HCT116 (cell line): Measurements from ENCODE around the gene CCND1. TPM values are rescaled to one million over a fixed set of nuclear protein-coding genes. Genes with fewer than 3 reads are reported as not detected.
A peak's percentile ranks its signal among the peaks of the same experiment; 100 is the strongest.

ENCODE experiments used
- ATAC-seq: fragments of 200-7000 bp; cut with Tn5 transposase; 2 replicates; pipeline ENCODE4 v1.9.1; 2020; ENCODE audit warnings: mild to moderate bottlenecking, moderate library complexity
- BruUV-seq: library from RNA; stranded (reverse); fragments of 400-500 nt; replicated peaks from 2 replicates; lab custom pipeline; 2021; lab: Mats Ljungman, UMichigan
- CTCF ChIA-PET: fragments of 300-600 bp; sonication (Branson Sonifier 250); formaldehyde crosslinking; loops from one replicate; lab custom pipeline; 2021; ENCODE audit warnings: antibody characterized with exemption; lab: Charles Lee
- POLR2A ChIA-PET: fragments of 300-600, 350-600 bp; sonication (Branson Sonifier 250); formaldehyde crosslinking; loops from one replicate; lab custom pipeline; 2021; ENCODE audit warnings: antibody characterized with exemption; lab: Charles Lee
- RAD21 ChIA-PET, 2 experiments: fragments of 300-600 bp; sonication (Branson Sonifier 250); formaldehyde crosslinking; loops; one replicate each; lab custom pipeline; 2023; ENCODE audit warnings: low total read pairs in 2 of 2; ENCODE audit not compliant: uncharacterized antibody in 2 of 2, unreplicated experiment in 2 of 2, low non-redundant PET in 1 of 2; lab: Charles Lee
- DNase-seq: peaks from one replicate; pipeline ENCODE4 v3.0.0-alpha.2; 2010; ENCODE audit warnings: low read depth, low spot score
- H2AFZ ChIP-seq: fragments of 200-600 bp; shearing (Covaris generic), sonication (generic); 2 replicates; pipeline ENCODE4 v1.6.1; 2017; ENCODE audit warnings: low read depth, mixed run types, mixed read lengths, antibody characterized with exemption, low read length; ENCODE audit not compliant: poor library complexity, severe bottlenecking
- H3K27ac ChIP-seq: 2 replicates; pipeline ENCODE4 v1.5.1; 2012; ENCODE audit warnings: low read depth, low read length
- H3K27me3 ChIP-seq: fragments of 200-600 bp; sonication (generic); 2 replicates; pipeline ENCODE4 v1.6.1; 2016; ENCODE audit warnings: mixed run types, low read length, mixed read lengths; ENCODE audit not compliant: insufficient read depth
- H3K36me3 ChIP-seq, 2 experiments: fragments of 200-500 bp in 1 of 2; fragments of 200-600 bp in 1 of 2; sonication (Bioruptor generic) in 1 of 2; sonication (generic) in 1 of 2; 2 replicates each; pipeline versions ENCODE4 v1.5.1 to v1.6.1; 2014 to 2016; ENCODE audit warnings: low read length in 2 of 2, inconsistent platforms in 1 of 2, mixed read lengths in 1 of 2, mixed run types in 1 of 2; ENCODE audit not compliant: insufficient read depth in 2 of 2, control insufficient read depth in 1 of 2
- H3K4me1 ChIP-seq, 2 experiments: fragments of 200-600 bp in 1 of 2; sonication (generic) in 1 of 2; 2 replicates each; pipeline versions ENCODE4 v1.5.1 to v1.6.1; 2012 to 2017; ENCODE audit warnings: low read length in 2 of 2, inconsistent platforms in 1 of 2, mild to moderate bottlenecking in 1 of 2, mixed read lengths in 1 of 2, mixed run types in 1 of 2, moderate library complexity in 1 of 2; ENCODE audit not compliant: insufficient read depth in 2 of 2, control insufficient read depth in 1 of 2
- H3K4me2 ChIP-seq: fragments of 200-600 bp; sonication (generic); 2 replicates; pipeline ENCODE4 v1.6.1; 2017; ENCODE audit warnings: mixed run types, low read length, mixed read lengths
- H3K4me3 ChIP-seq, 2 experiments: fragments of 200-600 bp in 1 of 2; sonication (generic) in 1 of 2; replicated peaks in 1 of 2; 2 replicates each; pipeline ENCODE4 v1.5.1; 2011 to 2016; ENCODE audit warnings: low read length in 2 of 2, control low read depth in 1 of 2, low read depth in 1 of 2, mild to moderate bottlenecking in 1 of 2, mixed read lengths in 1 of 2, mixed run types in 1 of 2
- H3K79me2 ChIP-seq: fragments of 200-600 bp; sonication (generic); 2 replicates; pipeline ENCODE4 v1.6.1; 2017; ENCODE audit warnings: mild to moderate bottlenecking, mixed run types, low read length, moderate library complexity, mixed read lengths; ENCODE audit not compliant: insufficient read depth
- H3K9ac ChIP-seq: fragments of 200-600 bp; sonication (generic); 2 replicates; pipeline ENCODE4 v1.6.1; 2016; ENCODE audit warnings: low read length, mixed read lengths
- H3K9me2 ChIP-seq: fragments of 200-600 bp; sonication (generic), shearing (Covaris generic); 2 replicates; pipeline ENCODE4 v1.6.1; 2017; ENCODE audit warnings: mixed run types, mild to moderate bottlenecking, moderate library complexity; ENCODE audit not compliant: insufficient read depth
- H3K9me3 ChIP-seq, 2 experiments: fragments of 200-500 bp in 1 of 2; fragments of 200-600 bp in 1 of 2; sonication (Bioruptor generic) in 1 of 2; sonication (generic) in 1 of 2; 2 replicates each; pipeline ENCODE4 v1.6.1; 2014 to 2017; ENCODE audit warnings: low read length in 2 of 2, mixed read lengths in 2 of 2, inconsistent platforms in 1 of 2, low read depth in 1 of 2, mild to moderate bottlenecking in 1 of 2, mixed run types in 1 of 2, moderate library complexity in 1 of 2; ENCODE audit not compliant: control insufficient read depth in 1 of 2, insufficient read depth in 1 of 2
- H4K20me1 ChIP-seq: fragments of 200-600 bp; sonication (generic), shearing (Covaris generic); 2 replicates; pipeline ENCODE4 v1.6.1; 2017; ENCODE audit warnings: mixed run types, mild to moderate bottlenecking, moderate library complexity; ENCODE audit not compliant: insufficient read depth
- CBX3 ChIP-seq: IDR thresholded peaks from 2 replicates; pipeline ENCODE4 v1.6.1; 2012; ENCODE audit warnings: low read depth
- CEBPB ChIP-seq: IDR thresholded peaks from 2 replicates; pipeline ENCODE4 v1.6.1; 2012; ENCODE audit warnings: low read depth
- ELF1 ChIP-seq: IDR thresholded peaks from 2 replicates; pipeline ENCODE4 v1.6.1; 2012; ENCODE audit warnings: low read depth, borderline replicate concordance
- EZH2 ChIP-seq: fragments of 200-600 bp; sonication (generic); IDR thresholded peaks from 2 replicates; pipeline ENCODE4 v1.6.1; 2017; ENCODE audit warnings: antibody characterized with exemption, mixed run types
- EZH2phosphoT487 ChIP-seq: fragments of 200-600 bp; IDR thresholded peaks from 2 replicates; pipeline ENCODE4 v1.6.1; 2018; ENCODE audit warnings: antibody characterized with exemption, borderline replicate concordance
- FOSL1 ChIP-seq: IDR thresholded peaks from 2 replicates; pipeline ENCODE4 v1.6.1; 2012; ENCODE audit warnings: low read depth
- JUND ChIP-seq: IDR thresholded peaks from 2 replicates; pipeline ENCODE4 v1.6.1; 2012
- POLR2A ChIP-seq: IDR thresholded peaks from 2 replicates; pipeline ENCODE4 v1.7.0; 2011; ENCODE audit warnings: borderline replicate concordance; ENCODE audit not compliant: insufficient read depth, insufficient read length; ENCODE audit errors: extremely low read depth
- POLR2AphosphoS5 ChIP-seq: IDR thresholded peaks from 2 replicates; pipeline ENCODE4 v1.6.1; 2011; ENCODE audit warnings: mild to moderate bottlenecking, low read depth, low read length, moderate library complexity
- RAD21 ChIP-seq: IDR thresholded peaks from 2 replicates; pipeline ENCODE4 v1.6.1; 2012; ENCODE audit warnings: low read depth, mild to moderate bottlenecking
- SIN3A ChIP-seq: IDR thresholded peaks from 2 replicates; pipeline ENCODE4 v1.6.1; 2012; ENCODE audit warnings: low read depth
- SP1 ChIP-seq: IDR thresholded peaks from 2 replicates; pipeline ENCODE4 v1.6.1; 2012; ENCODE audit warnings: low read depth
- TCF7L2 ChIP-seq: IDR thresholded peaks from 2 replicates; pipeline ENCODE4 v1.7.0; 2011; ENCODE audit warnings: borderline replicate concordance, inconsistent platforms; ENCODE audit not compliant: insufficient read depth, insufficient read length; ENCODE audit errors: extremely low read depth
- ZBTB33 ChIP-seq: IDR thresholded peaks from 2 replicates; pipeline ENCODE4 v1.6.1; 2011; ENCODE audit warnings: mild to moderate bottlenecking, low read length, moderate library complexity; ENCODE audit not compliant: insufficient replicate concordance; ENCODE audit errors: extremely low read depth
- ZNF274 ChIP-seq: fragments of 200-500 bp; sonication (Bioruptor generic); IDR thresholded peaks from 2 replicates; pipeline ENCODE4 v1.6.1; 2014; ENCODE audit warnings: mild to moderate bottlenecking, low read depth, low read length, inconsistent platforms
- intact Hi-C: fragments of 100-400 bp; cut with micrococcal nuclease; formaldehyde crosslinking; loops from 2 replicates; pipeline ENCODE4 v1.10.0; 2022
- total RNA-seq: library from RNA; stranded (reverse); gene quantifications from one replicate; pipeline ENCODE4 v1.2.1, GENCODE V29; 2021; ENCODE audit not compliant: unreplicated experiment
- TF ChIP-seq, protein P1 (sequence below), 3 experiments: fragments of 200-600 bp in 1 of 3; sonication (generic) in 1 of 3; IDR thresholded peaks in 2 of 3; conservative IDR thresholded peaks in 1 of 3; 2 replicates each; pipeline ENCODE4 v1.5.1; 2012 to 2017; ENCODE audit warnings: low read depth in 2 of 3, low read length in 2 of 3, antibody characterized with exemption in 1 of 3, borderline replicate concordance in 1 of 3, control low read depth in 1 of 3, mild to moderate bottlenecking in 1 of 3, mixed read lengths in 1 of 3, mixed run types in 1 of 3, moderate library complexity in 1 of 3; ENCODE audit not compliant: insufficient read depth in 1 of 3
- TF ChIP-seq, protein P2 (sequence below): IDR thresholded peaks from 2 replicates; pipeline ENCODE4 v1.6.1; 2012
- TF ChIP-seq, protein P3 (sequence below): IDR thresholded peaks from 2 replicates; pipeline ENCODE4 v1.6.1; 2012; ENCODE audit warnings: low read depth

Gene CCND1
- total RNA-seq, 1 experiment from 2014 or later = 601 TPM

DNA sequence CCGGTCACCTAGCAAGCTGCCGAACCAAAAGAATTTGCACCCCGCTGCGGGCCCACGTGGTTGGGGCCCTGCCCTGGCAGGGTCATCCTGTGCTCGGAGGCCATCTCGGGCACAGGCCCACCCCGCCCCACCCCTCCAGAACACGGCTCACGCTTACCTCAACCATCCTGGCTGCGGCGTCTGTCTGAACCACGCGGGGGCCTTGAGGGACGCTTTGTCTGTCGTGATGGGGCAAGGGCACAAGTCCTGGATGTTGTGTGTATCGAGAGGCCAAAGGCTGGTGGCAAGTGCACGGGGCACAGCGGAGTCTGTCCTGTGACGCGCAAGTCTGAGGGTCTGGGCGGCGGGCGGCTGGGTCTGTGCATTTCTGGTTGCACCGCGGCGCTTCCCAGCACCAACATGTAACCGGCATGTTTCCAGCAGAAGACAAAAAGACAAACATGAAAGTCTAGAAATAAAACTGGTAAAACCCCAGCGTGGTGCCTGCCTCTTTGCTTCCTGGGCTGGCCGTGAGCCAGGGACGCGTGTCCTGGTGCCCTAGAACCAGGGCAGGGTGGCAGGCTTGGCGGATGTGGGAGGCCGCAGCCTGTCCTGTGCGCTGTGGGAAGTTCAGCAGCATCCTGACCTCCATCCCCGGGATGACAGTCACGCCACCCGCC, 13.2 kb downstream of the CCND1 start:
- DNase-seq (no peak), ATAC-seq (no peak)
- H3K36me3 ChIP-seq = peaks cover 35 to 37% of the 10 kb centered on the region in 2 experiments
- POLR2A ChIA-PET = interaction anchor here (1.2 kb wide), 1 partner anchor 20 kb away, joined by 3 read pairs; no protein-coding TSS in a partner anchor
- TF ChIP-seq POLR2A = no peak
- TF ChIP-seq SIN3A = no peak
- TF ChIP-seq CEBPB = no peak
- no peak for TF ChIP-seq EZH2phosphoT487
- no peak for TF ChIP-seq TCF7L2
- no peak for TF ChIP-seq FOSL1
- TF ChIP-seq ELF1 = no peak
- TF ChIP-seq CBX3 = no peak
- no peak for TF ChIP-seq POLR2AphosphoS5
- TF ChIP-seq, protein P1, sequence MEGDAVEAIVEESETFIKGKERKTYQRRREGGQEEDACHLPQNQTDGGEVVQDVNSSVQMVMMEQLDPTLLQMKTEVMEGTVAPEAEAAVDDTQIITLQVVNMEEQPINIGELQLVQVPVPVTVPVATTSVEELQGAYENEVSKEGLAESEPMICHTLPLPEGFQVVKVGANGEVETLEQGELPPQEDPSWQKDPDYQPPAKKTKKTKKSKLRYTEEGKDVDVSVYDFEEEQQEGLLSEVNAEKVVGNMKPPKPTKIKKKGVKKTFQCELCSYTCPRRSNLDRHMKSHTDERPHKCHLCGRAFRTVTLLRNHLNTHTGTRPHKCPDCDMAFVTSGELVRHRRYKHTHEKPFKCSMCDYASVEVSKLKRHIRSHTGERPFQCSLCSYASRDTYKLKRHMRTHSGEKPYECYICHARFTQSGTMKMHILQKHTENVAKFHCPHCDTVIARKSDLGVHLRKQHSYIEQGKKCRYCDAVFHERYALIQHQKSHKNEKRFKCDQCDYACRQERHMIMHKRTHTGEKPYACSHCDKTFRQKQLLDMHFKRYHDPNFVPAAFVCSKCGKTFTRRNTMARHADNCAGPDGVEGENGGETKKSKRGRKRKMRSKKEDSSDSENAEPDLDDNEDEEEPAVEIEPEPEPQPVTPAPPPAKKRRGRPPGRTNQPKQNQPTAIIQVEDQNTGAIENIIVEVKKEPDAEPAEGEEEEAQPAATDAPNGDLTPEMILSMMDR (IDR thresholded peaks at IDR 0.05 in 2 of 3, conservative IDR thresholded peaks at IDR 0.05 in 1 of 3; ENCODE audit: borderline replicate concordance in 1 of 3, insufficient read depth in 1 of 3, low read depth in 2 of 3, low read length in 2 of 3) = no peak
- TF ChIP-seq, protein P2, sequence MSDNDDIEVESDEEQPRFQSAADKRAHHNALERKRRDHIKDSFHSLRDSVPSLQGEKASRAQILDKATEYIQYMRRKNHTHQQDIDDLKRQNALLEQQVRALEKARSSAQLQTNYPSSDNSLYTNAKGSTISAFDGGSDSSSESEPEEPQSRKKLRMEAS = no peak
- no peak for TF ChIP-seq ZNF274
- TF ChIP-seq, protein P3, sequence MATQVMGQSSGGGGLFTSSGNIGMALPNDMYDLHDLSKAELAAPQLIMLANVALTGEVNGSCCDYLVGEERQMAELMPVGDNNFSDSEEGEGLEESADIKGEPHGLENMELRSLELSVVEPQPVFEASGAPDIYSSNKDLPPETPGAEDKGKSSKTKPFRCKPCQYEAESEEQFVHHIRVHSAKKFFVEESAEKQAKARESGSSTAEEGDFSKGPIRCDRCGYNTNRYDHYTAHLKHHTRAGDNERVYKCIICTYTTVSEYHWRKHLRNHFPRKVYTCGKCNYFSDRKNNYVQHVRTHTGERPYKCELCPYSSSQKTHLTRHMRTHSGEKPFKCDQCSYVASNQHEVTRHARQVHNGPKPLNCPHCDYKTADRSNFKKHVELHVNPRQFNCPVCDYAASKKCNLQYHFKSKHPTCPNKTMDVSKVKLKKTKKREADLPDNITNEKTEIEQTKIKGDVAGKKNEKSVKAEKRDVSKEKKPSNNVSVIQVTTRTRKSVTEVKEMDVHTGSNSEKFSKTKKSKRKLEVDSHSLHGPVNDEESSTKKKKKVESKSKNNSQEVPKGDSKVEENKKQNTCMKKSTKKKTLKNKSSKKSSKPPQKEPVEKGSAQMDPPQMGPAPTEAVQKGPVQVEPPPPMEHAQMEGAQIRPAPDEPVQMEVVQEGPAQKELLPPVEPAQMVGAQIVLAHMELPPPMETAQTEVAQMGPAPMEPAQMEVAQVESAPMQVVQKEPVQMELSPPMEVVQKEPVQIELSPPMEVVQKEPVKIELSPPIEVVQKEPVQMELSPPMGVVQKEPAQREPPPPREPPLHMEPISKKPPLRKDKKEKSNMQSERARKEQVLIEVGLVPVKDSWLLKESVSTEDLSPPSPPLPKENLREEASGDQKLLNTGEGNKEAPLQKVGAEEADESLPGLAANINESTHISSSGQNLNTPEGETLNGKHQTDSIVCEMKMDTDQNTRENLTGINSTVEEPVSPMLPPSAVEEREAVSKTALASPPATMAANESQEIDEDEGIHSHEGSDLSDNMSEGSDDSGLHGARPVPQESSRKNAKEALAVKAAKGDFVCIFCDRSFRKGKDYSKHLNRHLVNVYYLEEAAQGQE = no peak
- TF ChIP-seq ZBTB33 = no peak
- TF ChIP-seq JUND = no peak
- no peak for TF ChIP-seq SP1
- TF ChIP-seq EZH2 = no peak
- no peak for TF ChIP-seq RAD21
- H4K20me1 ChIP-seq = peaks cover 15% of the 10 kb centered on the region; the same call in 1 of the 2 replicates
- H3K27ac ChIP-seq = peak overlapping the region; percentile 29
- H3K4me2 ChIP-seq = peak overlapping the region; percentile 28
- CTCF ChIA-PET = no interaction called here
- H3K4me3 ChIP-seq = no peak overlapping the region
- no peaks in the 10 kb centered on the region for H3K9me3 ChIP-seq
- RAD21 ChIA-PET = no interaction called here
- intact Hi-C loops = no loop called here
- H3K79me2 ChIP-seq = peaks cover 30% of the 10 kb centered on the region
- H3K9ac ChIP-seq = no peak overlapping the region
- peaks cover 0 to 52% of the 10 kb centered on the region in 2 experiments; a peak in 3 of 4 replicates for H3K4me1 ChIP-seq
- H3K27me3 ChIP-seq = no peaks in the 10 kb centered on the region
- no peak overlapping the region for H2AFZ ChIP-seq
- H3K9me2 ChIP-seq = no peaks in the 10 kb centered on the region
- no TSS peak for BruUV-seq
